ENCODE results near the gene RARB. TPM values are rescaled to one million over a fixed set of nuclear protein-coding genes. Genes with fewer than 3 reads are reported as not detected.

Gene RARB
- total and polyA plus RNA-seq, 9 of the 15 experiments (the other 6 are each of a cell fraction or from before 2014, with no cell fraction given): 0.15 to 1.3 (median 0.27) TPM

GRCh38 chr3:25438791-25439555, 10.9 kb downstream of the RARB start:
- no peaks in the 10 kb centered on the region for H3K79me2 ChIP-seq (ENCODE audit: control insufficient read depth, insufficient read depth, low read length)
- DNase-seq (ENCODE audit: extremely low read depth in 1 of 4, low spot score in 3 of 4): no peak
- H3K36me3 ChIP-seq (ENCODE audit: control insufficient read depth, insufficient read depth, low read length): no peaks in the 10 kb centered on the region
- no peak overlapping the region for H3K4me3 ChIP-seq
- ChIA-PET POLR2A (interaction anchor here (1.0 kb wide), 1 partner anchor 11 kb away, joined by 3 read pairs; the partner anchor contains the start of gene RARB), CTCF (ENCODE audit: low intra/inter-chr PET ratio) (no interaction called here)
- no peaks in the 10 kb centered on the region for H4K20me1 ChIP-seq (replicated peaks; ENCODE audit: control insufficient read depth, insufficient read depth, low read length)
- H3K9me3 ChIP-seq (replicated peaks; ENCODE audit: control insufficient read depth, insufficient read depth, low read depth, low read length): no peaks in the 10 kb centered on the region
- in situ Hi-C loops (cut with MboI) (no loop called here), intact Hi-C loops (cut with micrococcal nuclease) (no loop called here)
- FAIRE-seq: no peak
- no TSS peak for BruUV-seq (replicated peaks)
- H3K4me1 ChIP-seq (replicated peaks in 1 of 2; ENCODE audit: control insufficient read depth in 2 of 2, insufficient read depth in 2 of 2, low read length in 2 of 2): no peaks in the 10 kb centered on the region
- no peak for ATAC-seq
- H2AFZ ChIP-seq (ENCODE audit: low read depth, low read length): no peak overlapping the region
- no peak overlapping the region for H3K9ac ChIP-seq (ENCODE audit: insufficient read depth in 1 of 2, low read depth in 2 of 2, low read length in 2 of 2)
- no peaks in the 10 kb centered on the region for H3K9me1 ChIP-seq (ENCODE audit: control insufficient read depth, insufficient read depth, low read length)
- 0% methylated on average over 6 of the region's 6 CpGs for WGBS (ENCODE audit: insufficient coverage, low coverage, missing lambda C conversion rate)
- H3K4me2 ChIP-seq (ENCODE audit: insufficient read depth, low read length): no peak overlapping the region
- peaks cover 0 to 7% of the 10 kb centered on the region in 2 experiments; a peak in 1 of 5 replicates for H3K27me3 ChIP-seq (ENCODE audit: control insufficient read depth in 2 of 2, insufficient read depth in 2 of 2, low read length in 2 of 2)
- H3K27ac ChIP-seq (ENCODE audit: extremely low read depth, low read depth, low read length): no peak overlapping the region
- no peak for TF ChIP-seq TCF7 (IDR thresholded peaks at IDR 0.05; ENCODE audit: borderline replicate concordance)
- TF ChIP-seq STAT6 (CRISPR knock-in tag; IDR thresholded peaks at IDR 0.05): no peak
- TF ChIP-seq HIVEP1 (CRISPR knock-in tag; IDR thresholded peaks at IDR 0.05): no peak
- no peak for TF ChIP-seq RCOR1 (IDR thresholded peaks at IDR 0.05; ENCODE audit: borderline replicate concordance in 1 of 2, low read depth in 2 of 2, low read length in 2 of 2)
- no peak for TF ChIP-seq NR3C1 (CRISPR knock-in tag; IDR thresholded peaks at IDR 0.05)
- TF ChIP-seq IRF2 (CRISPR knock-in tag; IDR thresholded peaks at IDR 0.05): no peak
- no peak for TF ChIP-seq GABPB1 (CRISPR knock-in tag; IDR thresholded peaks at IDR 0.05)
- no peak for TF ChIP-seq HES1 (IDR thresholded peaks at IDR 0.05; ENCODE audit: low read depth)
- TF ChIP-seq POLR2A (conservative IDR thresholded peaks at IDR 0.05): no peak
- no peak for TF ChIP-seq NONO (IDR thresholded peaks at IDR 0.05; ENCODE audit: low read depth in 2 of 2, low read length in 1 of 2)
- no peak for TF ChIP-seq ZNF408 (CRISPR knock-in tag; IDR thresholded peaks at IDR 0.05; ENCODE audit: low read depth)
- TF ChIP-seq OTX1 (CRISPR knock-in tag; IDR thresholded peaks at IDR 0.05): no peak
- TF ChIP-seq ZBTB9 (CRISPR knock-in tag; IDR thresholded peaks at IDR 0.05): no peak
- no peak for TF ChIP-seq FOXP1 (CRISPR knock-in tag; IDR thresholded peaks at IDR 0.05)
- no peak for TF ChIP-seq ZNF507 (tag; conservative IDR thresholded peaks at IDR 0.05)
- no peak for TF ChIP-seq ZNF76 (CRISPR knock-in tag; IDR thresholded peaks at IDR 0.05; ENCODE audit: borderline replicate concordance)
- no peak for TF ChIP-seq ZBTB43 (CRISPR knock-in tag; IDR thresholded peaks at IDR 0.05)

All from K562 (cell line).